ENCODE data around the gene SLC10A6.

SLC10A6 gene

GRCh38 chr4:86775061-86775460 is 74.1 kb downstream of the SLC10A6 start:
- DNase-seq (ENCODE audit: low spot score) = no peak
